Kidney glomerular epithelial cell (primary cell): ENCODE results near the gene SLC28A1.
"Not testable (repeated sequence)": the region's sequence is repeated elsewhere in the genome, so short reads cannot be mapped to it uniquely, and the experiment has no call there.

ENCODE experiments used
- DNase-seq: peaks from one replicate; lab custom pipeline; 2025; lab: John Stamatoyannopoulos, UW

The SLC28A1 gene

DNA sequence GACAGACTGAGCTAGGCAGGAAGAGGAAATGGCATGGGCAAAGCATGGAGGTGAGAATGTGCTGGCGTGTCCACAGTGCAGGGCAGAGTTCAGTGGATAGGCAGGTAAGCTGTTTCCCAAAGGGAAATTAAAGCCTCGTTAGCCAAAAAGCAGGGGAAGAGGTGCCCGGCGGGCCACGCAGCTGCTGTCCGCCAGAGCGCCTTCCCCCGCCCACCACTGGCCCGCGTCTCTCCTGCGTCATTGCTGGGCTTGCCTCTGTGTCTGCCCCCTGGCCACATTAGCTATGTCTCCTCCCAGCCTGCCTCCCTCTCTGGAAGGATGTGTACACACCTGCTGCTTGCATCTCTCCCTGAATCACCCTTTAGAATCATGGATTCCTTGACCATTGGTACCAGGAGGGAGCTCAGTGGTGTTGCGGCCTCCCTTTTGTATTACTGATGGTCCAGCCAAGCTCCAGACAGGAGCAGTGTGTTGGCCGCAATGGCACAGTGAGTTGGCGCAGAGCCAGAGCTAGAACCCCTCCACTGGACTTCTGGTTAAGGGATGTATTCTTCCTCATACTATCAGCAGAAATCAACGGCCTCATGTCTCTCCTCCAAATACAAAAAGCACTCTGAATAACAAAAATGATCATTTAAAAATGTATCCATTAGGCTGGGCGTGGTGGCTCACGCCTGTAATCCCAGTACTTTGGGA lies 26.6 kb downstream of the SLC28A1 start:
- DNase-seq, result no peak

DNA sequence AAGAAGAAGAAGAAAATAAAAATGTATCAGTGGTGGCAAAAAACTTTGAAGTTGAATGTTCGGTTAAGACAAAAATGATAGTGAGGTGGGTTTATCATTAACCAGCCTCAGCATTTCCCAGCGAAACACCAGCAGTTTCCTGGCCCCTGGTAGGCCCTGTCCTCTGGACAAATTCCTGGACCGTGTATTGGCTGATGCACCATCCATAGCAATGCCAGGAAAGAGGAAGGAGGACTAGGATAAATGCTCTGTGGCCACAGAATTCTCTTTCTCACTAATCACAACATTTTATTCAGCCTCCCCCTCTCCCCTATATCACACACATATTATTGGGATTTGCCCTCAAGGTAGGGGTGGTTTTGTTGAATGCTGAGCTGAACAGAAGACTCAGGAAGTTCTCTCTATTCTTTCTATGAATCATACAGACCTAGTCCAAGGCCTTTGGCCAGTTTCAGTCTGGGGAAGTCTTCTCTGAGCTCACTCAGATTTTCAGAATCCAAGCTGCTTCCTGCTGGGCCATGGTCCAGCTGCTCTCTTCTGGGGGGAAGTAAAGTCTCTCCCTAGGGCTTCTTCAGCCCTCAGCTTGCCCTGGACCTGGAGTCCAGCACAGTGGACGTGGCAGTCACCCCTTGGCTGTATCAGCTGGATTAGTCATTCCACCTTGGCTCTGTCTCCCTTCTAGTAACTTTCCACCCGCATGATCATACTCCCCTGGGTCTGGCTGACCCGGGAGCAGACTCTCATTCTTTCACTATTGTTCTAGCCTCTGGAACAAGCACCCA lies 27.6 kb downstream of the SLC28A1 start:
- DNase-seq, result peak; percentile 94

- DNase-seq, result no peak
Observed at GRCh38 chr15:84913360-84913723, 28.9 kb downstream of the SLC28A1 start.

DNA sequence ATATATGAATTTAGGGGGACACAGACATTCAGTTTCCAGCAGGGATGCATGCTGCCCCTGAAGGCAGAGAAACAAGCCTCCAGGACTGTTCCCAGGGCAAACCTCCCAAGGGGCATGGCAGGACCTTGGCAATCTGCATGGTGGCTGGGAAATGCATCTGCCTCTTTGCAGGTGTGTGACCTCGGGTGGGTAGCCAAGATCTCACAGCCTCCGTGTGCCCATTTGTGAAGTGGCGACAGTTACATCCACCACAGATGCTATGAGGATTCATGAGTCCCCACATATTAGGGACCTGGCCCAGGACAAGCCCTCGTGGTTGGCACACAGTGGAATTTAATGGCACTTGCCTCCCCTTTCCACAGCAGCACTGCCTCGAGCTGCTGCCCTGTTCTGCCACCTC lies 29.9 kb downstream of the SLC28A1 start:
- DNase-seq, result no peak

DNA sequence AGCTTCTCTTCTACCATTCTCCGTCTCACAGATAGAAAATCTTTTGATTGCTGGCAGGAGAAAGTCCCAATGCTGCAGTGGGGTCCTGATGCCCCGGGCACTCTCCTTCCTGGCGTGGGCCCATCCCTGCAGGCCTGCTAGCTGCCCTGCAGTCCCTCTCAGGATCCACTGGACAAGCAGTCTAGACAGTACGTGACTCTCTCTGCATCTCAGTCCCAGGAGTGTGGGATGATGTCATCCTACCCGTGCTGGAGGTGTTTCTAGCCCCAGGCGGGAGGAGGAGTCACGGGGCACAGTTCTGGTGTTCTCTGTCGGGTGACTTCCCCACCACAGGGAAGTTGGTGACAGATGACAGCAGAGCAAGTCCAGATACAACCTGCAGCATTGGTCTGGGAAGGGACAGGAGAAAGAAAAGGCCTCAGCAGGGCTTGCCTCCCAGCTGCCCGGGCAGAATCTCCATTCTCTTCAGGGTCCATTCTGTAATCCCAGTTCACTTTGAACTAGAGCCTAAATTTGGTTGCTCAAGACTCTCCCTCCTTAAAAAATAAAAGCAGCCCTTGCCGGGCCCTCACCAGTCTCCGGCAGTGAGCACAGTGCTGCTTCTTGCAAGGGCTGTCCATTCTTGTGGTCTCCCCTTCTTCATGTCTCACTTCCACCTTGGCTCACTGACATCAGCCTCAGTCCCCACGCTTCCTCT lies 30.6 kb downstream of the SLC28A1 start:
- DNase-seq, result peak; percentile 90

GRCh38 chr15:84915606-84915958 lies 31.1 kb downstream of the SLC28A1 start:
- no peak for DNase-seq

DNA sequence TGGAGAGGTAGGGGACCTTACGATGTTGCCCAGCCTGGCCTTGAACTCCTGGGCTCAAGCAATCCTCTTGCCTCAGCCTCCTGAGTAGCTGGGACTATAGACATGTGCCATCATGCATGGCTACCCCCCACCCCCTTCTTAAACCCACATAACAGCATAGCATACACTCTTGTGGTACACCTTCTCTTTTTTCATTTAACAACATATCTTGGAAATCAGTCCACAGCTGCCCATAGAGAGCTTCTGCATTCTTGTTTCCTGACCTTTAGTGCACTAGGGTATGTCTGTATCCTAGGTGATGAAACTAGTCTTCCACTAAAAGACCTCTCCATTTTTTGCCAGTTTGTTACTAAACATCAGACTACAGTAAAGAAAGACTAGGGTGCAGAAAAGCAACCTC lies 33.0 kb downstream of the SLC28A1 start:
- DNase-seq, result no peak

- DNase-seq, result no peak
Observed at GRCh38 chr15:84919106-84919667, 34.7 kb downstream of the SLC28A1 start.

- DNase-seq, result no peak
Observed at GRCh38 chr15:84921121-84921520, 36.7 kb downstream of the SLC28A1 start.

- no peak for DNase-seq
Observed at GRCh38 chr15:84922530-84922929, 38.1 kb downstream of the SLC28A1 start.

DNA sequence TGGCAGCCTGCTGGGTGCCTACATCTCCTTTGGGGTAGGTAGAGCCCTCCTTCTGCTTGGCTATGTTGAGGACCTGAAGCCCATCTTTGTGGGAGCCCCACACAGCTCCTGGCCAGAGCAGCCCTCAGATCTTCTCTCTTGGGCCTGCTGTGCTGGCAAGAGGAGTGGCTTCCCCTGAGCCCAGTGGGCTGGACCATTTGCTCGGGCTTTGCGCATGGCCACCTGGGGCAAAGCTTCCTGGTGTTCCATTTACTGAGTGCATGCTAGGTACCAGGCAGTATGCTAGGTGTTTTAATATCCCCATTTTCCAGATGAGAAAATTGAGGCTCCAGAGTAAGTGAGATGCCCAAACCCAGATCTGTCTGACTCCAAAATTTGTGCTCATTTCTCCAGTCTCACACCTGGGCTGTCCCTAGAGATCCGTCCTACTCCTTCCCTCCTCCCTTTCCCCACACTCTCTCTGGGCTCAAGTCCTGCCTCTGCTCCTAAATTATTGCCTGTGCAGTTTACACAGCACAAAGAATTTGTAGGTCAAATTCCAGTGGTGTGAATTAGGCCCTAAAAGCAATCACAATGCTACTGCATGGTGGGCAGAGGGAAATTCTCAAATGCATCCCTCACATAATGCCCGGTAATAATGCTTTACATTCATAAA lies 39.7 kb downstream of the SLC28A1 start:
- DNase-seq, result no peak

DNA sequence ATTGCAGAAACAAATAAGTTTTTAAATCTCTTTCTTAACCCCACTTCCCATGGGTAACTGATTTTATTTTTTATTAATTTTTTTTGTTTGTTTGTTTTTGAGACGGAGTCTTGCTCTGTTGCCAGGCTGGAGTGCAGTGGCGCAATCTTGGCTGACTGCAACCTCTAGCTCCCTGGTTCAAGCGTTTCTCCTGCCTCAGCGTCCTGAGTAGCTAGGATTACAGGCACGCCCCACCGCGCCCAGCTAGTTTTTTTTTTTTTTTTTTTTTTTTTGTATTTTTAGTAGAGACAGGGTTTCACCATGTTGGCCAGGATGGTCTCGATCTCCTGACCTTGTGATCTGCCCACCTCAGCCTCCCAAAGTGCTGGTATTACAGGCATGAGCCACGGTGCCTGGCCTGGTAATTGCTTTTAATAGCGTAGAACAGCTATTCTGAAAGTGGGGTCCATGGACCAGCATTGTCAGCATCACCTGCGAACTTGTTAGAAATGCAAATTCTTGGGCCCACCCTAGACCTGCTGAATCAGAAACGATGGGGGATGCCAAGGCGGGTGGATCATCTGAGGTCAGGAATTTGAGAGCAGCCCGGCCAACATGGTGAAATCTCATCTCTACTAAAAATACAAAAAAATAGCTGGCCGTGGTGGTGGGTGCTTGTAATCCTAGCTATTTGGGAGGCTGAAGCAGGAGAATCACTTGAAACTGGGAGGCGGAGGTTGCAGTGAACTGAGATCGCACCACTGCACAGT lies 40.5 kb downstream of the SLC28A1 start:
- DNase-seq, result not testable (repeated sequence)

DNA sequence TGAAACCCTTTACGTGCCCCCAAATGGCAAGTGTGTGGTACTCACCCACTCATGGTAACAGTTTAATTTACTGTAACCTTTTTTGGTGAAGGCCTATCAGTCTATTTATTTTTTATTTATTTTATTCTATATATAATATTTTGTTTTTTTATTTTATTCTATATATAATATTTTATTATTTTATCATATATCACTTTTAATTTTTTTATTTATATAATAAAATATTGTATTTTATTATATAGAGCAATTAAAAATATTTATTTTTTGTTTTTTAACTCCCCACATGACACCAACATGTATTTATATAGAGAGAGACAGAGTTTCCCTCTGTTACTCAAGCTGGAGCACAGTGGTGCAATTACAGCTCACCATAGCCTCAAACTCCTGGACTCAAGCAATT lies 41.4 kb downstream of the SLC28A1 start:
- DNase-seq, result no peak

GRCh38 chr15:84926491-84927230 lies 42.2 kb downstream of the SLC28A1 start:
- DNase-seq, result no peak

GRCh38 chr15:84928843-84929168 lies 44.3 kb downstream of the SLC28A1 start:
- DNase-seq, result no peak

- DNase-seq, result peak; percentile 32
Observed at GRCh38 chr15:84929795-84930603, 45.5 kb downstream of the SLC28A1 start.

DNA sequence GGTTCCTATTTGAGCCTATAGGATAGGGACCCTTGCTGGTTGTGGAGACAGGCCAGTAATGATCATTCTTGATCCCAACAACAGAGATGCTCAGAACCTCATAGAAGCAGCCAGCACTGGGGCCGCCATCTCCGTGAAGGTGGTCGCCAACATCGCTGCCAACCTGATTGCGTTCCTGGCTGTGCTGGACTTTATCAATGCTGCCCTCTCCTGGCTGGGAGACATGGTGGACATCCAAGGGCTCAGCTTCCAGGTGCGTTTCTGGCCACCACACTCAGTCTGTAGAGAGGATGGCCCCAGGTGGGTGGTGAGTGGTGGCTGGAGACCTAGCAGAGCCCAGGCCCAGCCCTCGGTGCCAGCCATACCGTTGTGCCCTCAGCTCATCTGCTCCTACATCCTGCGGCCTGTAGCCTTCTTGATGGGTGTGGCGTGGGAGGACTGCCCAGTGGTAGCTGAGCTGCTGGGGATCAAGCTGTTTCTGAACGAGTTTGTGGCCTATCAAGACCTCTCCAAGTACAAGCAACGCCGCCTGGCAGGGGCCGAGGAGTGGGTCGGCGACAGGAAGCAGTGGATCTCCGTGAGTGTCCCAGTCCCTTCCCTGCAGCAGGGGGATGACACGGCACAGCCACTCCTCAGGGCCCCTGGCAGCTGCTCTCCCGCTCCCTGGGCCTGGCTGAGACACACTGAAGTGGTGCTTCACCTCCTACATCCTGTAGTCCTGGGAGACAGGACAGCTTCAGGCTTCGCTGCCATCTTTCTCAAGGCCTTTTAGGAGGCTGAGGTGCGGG lies 50.7 kb downstream of the SLC28A1 start:
- no peak for DNase-seq

DNA sequence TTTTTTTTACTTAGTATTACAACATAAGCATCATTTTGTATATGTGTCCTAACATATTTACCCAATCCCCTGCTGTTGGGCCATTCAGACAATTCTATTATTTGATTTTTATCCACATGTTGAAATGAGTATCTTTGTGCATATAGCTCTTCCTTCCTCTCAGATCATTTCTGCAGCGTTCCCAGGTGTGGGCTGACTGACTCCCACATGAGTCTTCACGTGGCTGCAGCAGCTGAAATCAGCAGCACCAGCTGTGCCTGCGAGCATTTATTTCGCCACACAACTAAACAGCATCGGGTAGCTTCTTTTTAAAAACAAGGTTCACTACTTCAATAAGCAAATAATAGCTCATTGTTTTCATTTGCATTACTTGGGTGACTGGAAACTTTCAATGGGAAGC lies 52.7 kb downstream of the SLC28A1 start:
- DNase-seq, result no peak

DNA sequence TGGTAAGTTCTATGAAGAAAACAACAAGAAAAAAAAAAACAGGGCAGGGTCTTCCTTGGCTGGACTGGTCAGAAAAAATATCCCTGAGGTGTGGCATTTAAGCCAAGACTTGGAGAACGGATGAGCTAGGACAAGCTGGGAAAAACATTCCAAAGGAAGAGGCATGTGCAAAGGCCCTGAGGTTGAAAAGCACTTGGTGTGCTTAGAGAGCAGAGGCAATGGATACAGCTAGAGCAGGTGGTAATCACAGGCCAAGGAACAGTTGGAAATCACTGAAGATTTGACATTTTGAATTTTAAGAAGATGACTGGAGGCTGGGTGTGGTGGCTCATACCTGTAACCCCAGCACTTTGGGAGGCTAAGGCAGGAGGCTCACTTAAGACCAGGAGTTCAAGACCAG lies 54.3 kb downstream of the SLC28A1 start:
- DNase-seq, result no peak
